Myocyte (in vitro differentiated cells): ENCODE measurements around the gene DNAH3. TPM values are rescaled to one million over a fixed set of nuclear protein-coding genes. Genes with fewer than 3 reads are reported as not detected.
"Not testable (repeated sequence)": the region's sequence is repeated elsewhere in the genome, so short reads cannot be mapped to it uniquely, and the experiment has no call there.

Source experiments
- DNase-seq: peaks from one replicate; pipeline ENCODE4 v3.0.0-alpha.2; 2012; ENCODE audit warnings: low read depth
- total RNA-seq: library from RNA; depleted of rRNA; stranded (reverse); fragments of >200 nt; gene quantifications from 2 replicates; pipeline ENCODE4 v1.2.3, GENCODE V29; 2014

Gene DNAH3
- total RNA-seq, 1 donor from 2014 or later, result 0.03 TPM

- no peak for DNase-seq
Measured at GRCh38 chr16:21009815-21010214, 140.8 kb downstream of the DNAH3 start.

DNA sequence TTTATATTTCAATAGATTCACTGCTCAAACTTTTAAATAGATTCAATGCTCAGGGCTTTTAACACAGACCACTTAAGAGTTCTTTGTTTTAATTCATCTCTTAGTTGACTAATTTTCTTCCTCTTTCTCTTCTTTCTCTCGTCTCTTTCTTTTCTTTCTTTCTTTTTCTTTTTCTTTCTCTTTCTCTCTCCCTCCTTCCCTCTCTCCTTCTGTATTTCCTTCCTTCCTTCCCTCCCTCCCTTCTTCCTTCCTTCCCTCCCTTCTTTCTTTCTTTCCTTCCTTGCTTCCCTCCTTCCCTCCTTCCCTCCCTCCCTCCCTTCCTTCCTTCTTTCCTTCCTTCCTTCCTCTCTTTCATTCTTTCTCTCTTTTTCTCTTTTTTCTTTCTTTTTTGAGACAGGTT, 145.6 kb downstream of the DNAH3 start:
- DNase-seq, result no peak

DNA sequence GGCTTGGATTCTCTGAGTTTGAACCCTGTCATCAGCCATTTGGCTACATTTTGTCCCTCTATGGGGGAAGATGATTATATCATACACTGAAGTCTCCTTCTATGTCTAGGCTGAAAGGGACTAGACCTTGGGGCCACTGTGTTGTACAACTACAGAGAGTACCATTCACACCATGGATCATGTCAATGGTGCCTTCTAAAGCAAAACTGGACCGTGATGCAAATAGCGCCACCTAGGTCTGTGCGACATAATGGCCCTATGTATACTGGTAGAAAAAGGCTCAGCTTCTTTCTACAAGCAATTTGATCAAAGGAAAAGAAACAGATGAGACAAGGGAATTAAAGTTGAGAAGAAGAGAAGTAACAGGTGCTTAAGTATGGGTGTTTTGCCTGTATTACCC, 149.4 kb downstream of the DNAH3 start:
- peak; percentile 37 for DNase-seq

GRCh38 chr16:20997147-20997546, 153.5 kb downstream of the DNAH3 start:
- no peak for DNase-seq

DNA sequence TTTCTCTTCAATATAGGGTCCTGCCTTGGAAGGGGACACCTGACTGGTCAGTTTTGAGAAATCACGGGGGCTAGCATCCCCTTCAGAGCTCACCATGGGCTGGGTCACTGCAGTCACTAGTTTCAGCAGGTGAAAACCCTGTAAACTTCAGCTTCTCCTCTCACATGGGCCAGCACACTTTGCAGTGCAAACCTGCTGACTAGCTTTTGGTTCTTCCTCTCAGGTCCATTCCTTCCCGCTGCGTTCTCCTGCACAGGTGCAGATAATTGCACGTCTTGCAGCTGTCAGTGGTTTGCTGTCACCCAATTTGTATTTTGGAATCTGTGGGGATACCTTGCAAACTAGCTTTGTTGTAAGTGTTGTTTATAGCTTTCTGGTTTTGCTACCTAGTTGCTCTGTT, 154.9 kb downstream of the DNAH3 start:
- DNase-seq, result no peak

- not testable (repeated sequence) for DNase-seq
Measured at GRCh38 chr16:20989496-20990070, 161.1 kb downstream of the DNAH3 start.

DNA sequence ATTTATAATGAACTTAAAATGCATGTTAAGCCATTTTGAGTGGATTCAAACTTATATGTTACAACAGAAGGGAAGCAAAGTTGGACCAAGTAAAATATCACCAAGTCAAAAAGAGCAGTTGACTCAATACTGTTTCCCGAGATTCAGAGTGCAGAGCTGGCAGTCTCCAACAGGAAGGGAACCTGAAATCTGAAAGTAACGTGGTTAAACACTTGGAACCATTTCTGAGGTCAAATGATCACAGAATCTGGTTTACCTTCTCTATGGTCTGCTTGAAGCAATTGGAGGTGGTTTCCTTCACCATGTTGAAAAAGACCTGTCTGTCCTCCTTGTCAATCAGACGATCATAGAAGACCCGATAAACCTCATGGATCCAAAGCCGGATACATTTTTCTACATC, 163.6 kb downstream of the DNAH3 start:
- DNase-seq, result no peak

- DNase-seq, result no peak
Measured at GRCh38 chr16:20984019-20984418, 166.6 kb downstream of the DNAH3 start.

GRCh38 chr16:20976576-20976975, 174.1 kb downstream of the DNAH3 start:
- DNase-seq, result no peak

DNA sequence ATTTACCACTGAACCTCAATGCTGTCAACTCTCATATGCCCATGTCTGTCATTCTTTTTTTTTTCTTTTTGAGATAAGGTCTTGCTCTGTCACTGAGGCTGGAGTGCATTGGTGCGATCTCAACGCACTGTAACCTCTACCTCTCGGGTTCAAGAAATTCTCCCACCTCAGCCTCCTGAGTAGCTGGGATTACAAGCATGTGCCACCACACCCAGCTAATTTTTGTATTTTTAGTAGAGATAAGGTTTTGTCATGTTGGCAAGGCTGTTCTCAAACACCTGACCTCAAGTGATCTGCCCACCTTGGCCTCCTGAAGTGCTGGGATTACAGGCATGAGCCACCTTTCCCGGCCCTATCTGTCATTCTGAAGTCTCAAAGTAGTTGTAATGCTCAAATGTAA, 177.4 kb downstream of the DNAH3 start:
- not testable (repeated sequence) for DNase-seq

DNA sequence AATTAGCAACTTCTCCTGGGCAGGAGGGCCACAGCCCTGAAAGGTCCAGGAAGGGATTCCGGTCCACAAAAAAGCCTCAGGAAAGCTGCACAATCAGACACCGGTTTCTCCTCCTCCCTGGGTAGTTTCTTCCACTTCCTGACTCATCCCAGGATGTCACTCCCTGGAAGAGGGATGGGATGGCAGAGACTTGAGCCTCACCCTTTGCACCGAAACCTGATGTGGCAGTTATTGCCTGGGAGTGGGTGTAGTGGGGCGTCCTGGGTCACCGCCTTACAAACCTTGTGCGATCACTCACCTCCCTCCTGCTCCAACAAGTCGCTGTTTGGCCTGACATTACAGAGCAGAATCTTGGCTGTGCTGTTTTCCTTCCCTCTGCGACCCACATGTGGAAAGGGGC, 179.2 kb downstream of the DNAH3 start:
- no peak for DNase-seq

GRCh38 chr16:20969386-20969785, 181.3 kb downstream of the DNAH3 start:
- no peak for DNase-seq

- no peak for DNase-seq
Measured at GRCh38 chr16:20968765-20969164, 181.9 kb downstream of the DNAH3 start.

DNA sequence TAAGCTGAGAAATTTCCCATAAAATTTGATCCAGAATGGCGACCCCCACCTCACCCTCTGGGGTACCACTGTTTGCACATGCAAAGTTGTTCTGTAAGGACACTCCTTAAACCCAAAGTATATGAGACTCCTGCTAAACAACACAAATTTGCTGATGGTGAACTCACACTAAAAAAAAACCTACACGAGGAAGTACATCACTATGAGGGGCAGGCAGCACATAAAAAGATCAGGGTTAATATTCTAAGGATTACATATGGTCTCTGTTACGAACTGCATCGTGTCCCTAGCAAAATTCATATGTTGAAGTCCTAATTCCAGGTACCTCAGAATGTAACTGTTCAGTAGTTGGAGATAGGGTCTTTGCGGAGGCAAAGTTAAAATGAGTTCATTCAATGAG, 189.7 kb downstream of the DNAH3 start:
- no peak for DNase-seq

DNA sequence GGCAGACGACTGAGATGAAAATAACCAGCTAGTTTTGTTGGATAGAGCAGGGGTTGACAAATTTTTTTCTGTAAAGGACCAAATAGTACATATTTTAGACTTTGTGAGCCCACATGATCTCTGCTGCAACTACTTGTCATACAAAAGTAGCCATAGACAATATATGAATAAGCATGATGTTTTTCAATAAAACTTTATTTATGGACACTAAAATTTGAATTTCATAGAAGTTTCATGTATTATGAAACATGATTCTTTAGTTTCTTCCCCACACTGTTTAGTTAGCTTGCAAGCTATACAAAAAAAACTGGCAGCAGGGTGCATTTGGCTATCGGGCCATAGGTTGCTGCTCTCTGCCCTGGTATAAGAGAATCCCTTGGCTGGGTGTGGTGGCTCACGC, 193.5 kb downstream of the DNAH3 start:
- DNase-seq, result no peak

DNA sequence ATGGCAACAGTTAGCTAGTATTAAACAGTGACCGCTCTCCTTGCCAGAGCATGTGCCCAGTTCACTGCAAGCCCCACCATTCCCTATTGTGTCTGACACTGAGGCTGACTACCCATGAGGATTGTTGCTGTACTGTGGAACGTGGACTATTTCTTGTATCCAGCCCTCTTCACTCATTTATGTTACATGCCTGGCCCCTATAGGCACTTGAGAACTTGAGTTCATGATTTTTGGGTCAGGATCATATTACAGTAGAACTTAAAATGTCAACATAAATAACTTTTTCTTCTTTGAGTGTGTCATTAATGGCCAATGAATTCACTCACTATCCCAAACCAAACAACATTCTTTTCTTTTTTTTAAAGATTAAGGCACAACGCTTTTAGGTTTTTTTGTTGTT, 194.3 kb downstream of the DNAH3 start:
- no peak for DNase-seq

- DNase-seq, result no peak
Measured at GRCh38 chr16:20954574-20954973, 196.1 kb downstream of the DNAH3 start.

DNA sequence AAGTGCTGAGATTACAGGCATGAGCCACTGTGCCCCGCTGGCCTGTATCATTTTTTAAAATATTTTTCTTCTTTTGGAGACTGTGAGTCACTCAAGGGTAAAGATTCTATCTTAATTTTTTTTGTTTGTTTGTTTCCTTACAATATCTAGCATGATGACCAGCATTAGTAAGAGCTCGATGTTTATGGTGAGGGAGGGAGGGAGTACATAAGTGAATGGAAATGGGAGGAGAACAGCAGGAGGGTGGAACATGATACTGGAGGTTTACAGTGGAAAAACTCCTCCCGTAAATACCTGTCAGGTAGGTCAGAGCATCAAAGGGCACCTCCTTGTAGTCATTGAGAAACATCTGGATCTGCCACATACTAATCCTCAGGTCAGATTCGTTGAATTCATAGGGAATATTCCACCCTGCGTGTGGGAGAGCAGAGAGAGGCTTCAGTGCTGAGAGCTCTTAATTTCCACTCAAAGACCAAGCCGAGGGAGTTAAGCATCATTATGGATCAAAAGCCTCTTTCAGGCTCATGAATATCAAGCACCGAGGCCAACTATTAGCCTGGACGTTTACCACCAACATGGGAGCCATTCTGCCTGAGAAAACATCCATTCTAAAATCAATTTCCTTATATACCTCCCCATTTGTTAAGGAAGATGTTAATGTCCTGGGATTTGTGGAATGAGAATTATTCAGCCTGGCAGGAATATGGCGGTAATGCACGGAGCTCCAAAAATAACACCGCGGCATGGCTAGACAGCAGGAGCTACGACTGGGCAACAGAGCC, 198.3 kb downstream of the DNAH3 start:
- DNase-seq, result no peak

- DNase-seq, result no peak
Measured at GRCh38 chr16:20950294-20950693, 200.4 kb downstream of the DNAH3 start.

DNA sequence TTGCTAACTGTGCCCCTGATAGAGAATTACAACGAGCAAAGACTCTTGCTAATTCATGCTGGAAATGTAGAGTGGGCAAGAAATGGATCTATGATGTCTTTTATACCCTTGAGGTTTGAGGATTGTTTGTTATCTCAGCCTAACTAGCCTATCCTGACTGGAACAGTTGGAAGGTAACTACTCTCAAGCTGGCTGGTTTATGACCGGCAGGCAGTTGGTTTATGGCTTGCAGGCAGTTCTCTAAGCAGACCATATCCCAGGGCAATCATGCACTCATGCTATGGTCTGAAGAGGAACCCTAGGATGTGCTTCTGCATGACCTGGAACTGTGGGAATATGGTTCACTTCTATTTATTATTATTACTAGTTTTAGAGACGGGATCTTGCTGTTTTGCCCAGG, 201.0 kb downstream of the DNAH3 start:
- DNase-seq, result no peak

GRCh38 chr16:20948444-20948843, 202.2 kb downstream of the DNAH3 start:
- DNase-seq, result no peak

- DNase-seq, result no peak
Measured at GRCh38 chr16:20946015-20946629, 204.5 kb downstream of the DNAH3 start.

DNA sequence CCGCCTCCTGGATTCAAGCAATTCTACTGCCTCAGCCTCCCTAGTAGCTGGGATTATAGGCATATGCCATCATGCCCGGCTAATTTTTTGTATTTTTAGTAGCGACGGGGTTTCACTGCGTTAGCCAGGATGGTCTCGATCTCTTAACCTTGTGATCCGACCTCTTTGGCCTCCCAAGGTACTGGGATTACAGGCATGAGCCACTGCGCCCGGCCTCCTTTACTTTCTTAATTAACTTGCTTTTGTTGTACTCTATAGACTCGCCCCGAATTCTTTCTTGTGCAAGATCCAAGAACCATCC, 205.1 kb downstream of the DNAH3 start:
- DNase-seq, result not testable (repeated sequence)
